ENCODE data around the gene TIMM13.

DNA sequence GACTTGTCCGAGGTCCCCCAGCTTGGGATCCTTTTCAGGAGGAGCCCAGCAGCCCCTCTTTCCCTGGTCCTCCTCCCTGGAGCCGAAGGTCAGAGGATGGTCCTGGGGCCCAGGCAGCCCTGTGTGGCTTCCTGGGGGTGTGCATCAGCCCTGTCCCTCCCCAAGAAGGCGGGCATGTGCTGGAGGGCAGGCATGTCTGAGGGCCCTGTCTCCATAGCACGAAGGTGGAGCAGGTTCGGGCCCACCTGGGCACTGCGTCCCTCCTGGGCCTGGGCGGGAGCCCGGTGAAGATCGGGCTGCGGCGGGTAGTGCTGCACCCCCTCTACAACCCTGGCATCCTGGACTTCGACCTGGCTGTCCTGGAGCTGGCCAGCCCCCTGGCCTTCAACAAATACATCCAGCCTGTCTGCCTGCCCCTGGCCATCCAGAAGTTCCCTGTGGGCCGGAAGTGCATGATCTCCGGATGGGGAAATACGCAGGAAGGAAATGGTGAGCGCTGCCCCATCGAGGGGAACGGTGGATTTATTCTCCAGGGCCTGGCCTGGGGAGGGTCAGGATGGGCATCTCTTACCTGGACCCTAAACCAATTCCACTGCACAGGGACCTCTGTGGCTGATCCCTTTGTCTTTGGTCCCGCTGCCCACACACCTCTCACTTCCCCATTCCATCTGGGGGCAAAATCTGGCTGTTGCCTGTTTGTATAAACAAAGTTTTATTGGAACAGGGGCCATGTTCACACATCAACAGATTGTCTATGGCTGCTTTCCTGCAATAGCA lies 10.9 kb downstream of the TIMM13 start:
- TF ChIP-seq EP300 (IDR thresholded peaks at IDR 0.05; ENCODE audit: borderline replicate concordance): no peak
- no peak for TF ChIP-seq CREB1 (IDR thresholded peaks at IDR 0.05; ENCODE audit: low read depth)
- TF ChIP-seq, protein P1, sequence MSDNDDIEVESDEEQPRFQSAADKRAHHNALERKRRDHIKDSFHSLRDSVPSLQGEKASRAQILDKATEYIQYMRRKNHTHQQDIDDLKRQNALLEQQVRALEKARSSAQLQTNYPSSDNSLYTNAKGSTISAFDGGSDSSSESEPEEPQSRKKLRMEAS (IDR thresholded peaks at IDR 0.05): no peak
